Activated T-helper 1 cell treated with anti-CD3 and anti-CD28 coated beads, Interleukin-2, amount 50 U/mL, for 16 hours (primary cell): ENCODE measurements around the gene CHRNA10.
"Not testable (repeated sequence)": the region's sequence is repeated elsewhere in the genome, so short reads cannot be mapped to it uniquely, and the experiment has no call there.

Experiments
- DNase-seq, 2 donors: peaks; one replicate each; pipeline ENCODE4 v3.0.0-alpha.2; 2020; ENCODE audit warnings: low read depth in 1 of 2, low spot score in 1 of 2

CHRNA10 gene

GRCh38 chr11:3665336-3666022 lies 5.7 kb downstream of the CHRNA10 start:
- no peak for DNase-seq

- DNase-seq = no peak
Observed at GRCh38 chr11:3664032-3664630, 7.1 kb downstream of the CHRNA10 start.

- DNase-seq = no peak
Observed at GRCh38 chr11:3662856-3663255, 8.3 kb downstream of the CHRNA10 start.

- DNase-seq = no peak
Observed at GRCh38 chr11:3660960-3661359, 10.2 kb downstream of the CHRNA10 start.

GRCh38 chr11:3659595-3660515 lies 11.3 kb downstream of the CHRNA10 start:
- DNase-seq = no peak

- DNase-seq = no peak
Observed at GRCh38 chr11:3658252-3658651, 12.9 kb downstream of the CHRNA10 start.

GRCh38 chr11:3657331-3657730 lies 13.9 kb downstream of the CHRNA10 start:
- not testable (repeated sequence) for DNase-seq

- DNase-seq = no peak
Observed at GRCh38 chr11:3655547-3655946, 15.6 kb downstream of the CHRNA10 start.

- not testable (repeated sequence) for DNase-seq
Observed at GRCh38 chr11:3652514-3652913, 18.7 kb downstream of the CHRNA10 start.

- not testable (repeated sequence) for DNase-seq
Observed at GRCh38 chr11:3649374-3649773, 21.8 kb downstream of the CHRNA10 start.

GRCh38 chr11:3648843-3649242 lies 22.3 kb downstream of the CHRNA10 start:
- DNase-seq = not testable (repeated sequence)

GRCh38 chr11:3645552-3645951 lies 25.6 kb downstream of the CHRNA10 start:
- no peak for DNase-seq

GRCh38 chr11:3644817-3645235 lies 26.4 kb downstream of the CHRNA10 start, which contains the start of gene ART1:
TSS of gene ART1 (plus strand) at chr11:3645128. CDS start at chr11:3659214, 14,086 bp downstream.
- DNase-seq = no peak

GRCh38 chr11:3643102-3643546 lies 28.1 kb downstream of the CHRNA10 start:
- DNase-seq = not testable (repeated sequence)

GRCh38 chr11:3642071-3642951 lies 28.9 kb downstream of the CHRNA10 start:
- peak; percentile 51 to 64 for DNase-seq

GRCh38 chr11:3641701-3642070 lies 29.5 kb downstream of the CHRNA10 start, which contains the start of gene ART5:
TSS of gene ART5 (minus strand) at chr11:3641992. CDS start at chr11:3641862, 130 bp downstream.
- no peak for DNase-seq

GRCh38 chr11:3641191-3641590 lies 30.0 kb downstream of the CHRNA10 start:
- no peak for DNase-seq

GRCh38 chr11:3639841-3640240 lies 31.3 kb downstream of the CHRNA10 start:
- DNase-seq = no peak

GRCh38 chr11:3638513-3638912 lies 32.7 kb downstream of the CHRNA10 start:
- DNase-seq = no peak

GRCh38 chr11:3637201-3637600 lies 34.0 kb downstream of the CHRNA10 start:
- no peak for DNase-seq
